Effector CD4-positive, alpha-beta T cell (primary cell): Measurements from ENCODE around the gene OGDHL.
"Not testable (repeated sequence)": the region's sequence is repeated elsewhere in the genome, so short reads cannot be mapped to it uniquely, and the experiment has no call there.

ENCODE experiments used
- DNase-seq: peaks from one replicate; pipeline ENCODE4 v3.0.0-alpha.2; 2020

The OGDHL gene

GRCh38 chr10:49738616-49739360 lies 23.3 kb downstream of the OGDHL start:
- no peak for DNase-seq

GRCh38 chr10:49737474-49738201 lies 24.5 kb downstream of the OGDHL start:
- DNase-seq: no peak

DNA sequence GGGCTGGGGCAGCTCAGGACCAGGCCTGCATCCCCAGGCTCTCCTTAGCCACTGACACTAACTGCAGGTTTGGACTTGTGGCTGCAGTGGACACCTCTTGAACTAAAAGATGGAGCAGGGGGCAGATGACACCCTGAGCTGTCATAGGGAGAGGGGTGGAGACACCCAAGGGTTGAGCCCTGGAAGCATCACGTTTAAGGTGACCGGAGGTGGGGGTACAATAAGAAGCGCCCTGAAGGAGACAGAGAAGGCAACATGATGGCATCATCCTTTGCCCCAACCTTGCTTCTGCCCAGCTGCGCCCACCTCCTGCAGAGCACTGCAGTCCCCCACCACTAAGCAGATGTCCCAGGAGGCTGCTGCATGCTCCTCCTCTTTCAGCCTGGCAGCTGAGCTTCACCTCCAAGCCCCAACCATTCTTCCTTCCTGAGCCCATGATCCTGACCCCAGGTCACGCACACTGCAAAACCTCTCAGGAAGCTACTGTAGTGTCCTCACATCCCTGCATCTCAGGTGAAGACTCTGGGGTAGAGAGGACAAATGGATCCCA lies 25.5 kb downstream of the OGDHL start:
- no peak for DNase-seq

DNA sequence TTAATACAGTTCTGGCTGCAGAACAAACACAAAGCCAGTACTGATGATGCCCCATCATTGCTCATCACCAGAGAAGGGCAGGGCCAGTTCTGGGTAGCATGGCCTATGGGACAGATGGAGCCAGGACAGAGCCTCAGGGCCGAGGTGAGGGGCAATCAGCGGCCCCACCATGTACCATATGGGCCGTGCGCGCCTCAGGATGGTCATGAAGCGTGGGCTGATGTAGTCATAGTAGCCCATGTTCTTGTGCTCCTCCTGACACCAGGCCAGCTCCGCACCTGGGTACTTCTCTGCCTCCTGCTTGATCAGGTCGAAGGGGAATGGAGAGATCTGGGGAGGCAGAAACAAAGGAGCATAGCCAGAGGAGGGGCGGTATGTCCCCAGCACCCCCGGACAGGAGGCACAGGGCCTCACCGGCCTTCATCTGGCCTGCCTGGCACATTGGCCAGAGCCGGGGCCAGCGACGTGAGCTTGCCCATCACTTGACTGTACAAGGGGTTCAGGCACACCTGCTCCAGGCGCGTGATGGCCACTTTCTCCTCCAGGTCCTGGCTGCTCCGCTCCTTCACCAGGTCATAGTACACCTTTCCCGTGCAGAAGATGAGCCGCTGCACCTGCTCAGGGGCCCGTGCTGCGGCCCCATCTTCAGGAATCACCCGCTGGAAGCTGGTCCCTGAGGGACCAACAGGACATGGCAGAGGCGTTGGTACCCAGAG lies 26.1 kb downstream of the OGDHL start:
- DNase-seq: no peak

DNA sequence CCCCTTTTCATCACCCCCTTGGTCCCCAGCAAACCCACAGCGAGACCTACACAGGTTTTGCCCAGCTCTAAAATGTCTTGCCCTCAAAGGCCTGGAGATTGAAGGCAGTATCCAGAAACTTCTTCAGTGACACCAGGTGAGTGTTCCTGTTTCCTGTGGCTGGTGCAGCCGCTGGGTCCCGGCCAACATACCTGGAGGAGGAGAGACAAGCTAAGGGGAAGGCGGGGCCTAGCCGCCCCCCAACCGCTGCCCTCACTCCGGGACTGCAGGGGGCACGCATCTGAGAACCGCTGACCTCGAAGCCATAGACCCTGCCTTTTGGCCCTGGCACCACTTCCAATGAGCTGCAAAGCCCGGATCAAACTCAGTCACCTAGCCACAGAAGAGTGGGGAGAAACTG lies 27.0 kb downstream of the OGDHL start:
- no peak for DNase-seq

DNA sequence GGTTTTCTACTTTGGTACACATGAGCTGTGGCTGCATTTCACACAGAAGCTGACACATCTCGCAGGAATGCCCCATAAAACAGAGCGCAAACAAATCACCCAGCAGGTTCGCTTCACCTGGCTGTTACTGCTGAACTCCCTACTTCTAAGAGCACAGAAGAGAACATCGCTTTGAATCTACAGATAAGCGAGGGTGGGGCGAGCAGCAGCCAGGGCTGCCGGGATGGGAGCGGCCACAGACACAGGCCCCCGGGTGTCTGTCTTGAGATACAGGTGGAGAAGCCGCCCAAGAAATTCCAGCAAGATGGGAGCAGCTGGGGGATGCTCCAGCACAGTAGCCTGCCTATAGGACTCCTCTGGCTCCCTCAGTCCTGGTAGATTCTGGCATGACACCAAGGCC lies 27.4 kb downstream of the OGDHL start:
- DNase-seq: no peak

- no peak for DNase-seq
These were observed 28.3 kb downstream of the OGDHL start for GRCh38 chr10:49733866-49734265.

DNA sequence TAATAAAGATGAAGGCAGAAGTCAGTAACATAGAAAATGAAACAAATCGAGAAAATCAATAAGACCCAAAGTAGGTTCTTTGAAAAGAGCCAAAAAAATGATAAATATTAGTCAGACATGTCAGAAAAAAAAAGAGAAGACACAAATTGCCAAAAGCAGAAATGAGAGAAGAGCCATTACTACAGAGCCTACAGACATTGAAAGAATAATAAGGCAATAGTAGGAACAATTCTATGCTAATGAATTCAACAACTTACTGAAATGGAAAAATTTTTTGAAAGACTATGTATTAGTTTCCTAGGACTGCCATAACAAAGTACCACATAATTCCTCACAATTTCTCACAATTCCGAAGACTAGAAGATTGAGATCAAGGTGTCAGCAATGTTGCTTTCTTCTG lies 35.5 kb downstream of the OGDHL start:
- DNase-seq: no peak

GRCh38 chr10:49715157-49715556 lies 47.0 kb downstream of the OGDHL start:
- not testable (repeated sequence) for DNase-seq

DNA sequence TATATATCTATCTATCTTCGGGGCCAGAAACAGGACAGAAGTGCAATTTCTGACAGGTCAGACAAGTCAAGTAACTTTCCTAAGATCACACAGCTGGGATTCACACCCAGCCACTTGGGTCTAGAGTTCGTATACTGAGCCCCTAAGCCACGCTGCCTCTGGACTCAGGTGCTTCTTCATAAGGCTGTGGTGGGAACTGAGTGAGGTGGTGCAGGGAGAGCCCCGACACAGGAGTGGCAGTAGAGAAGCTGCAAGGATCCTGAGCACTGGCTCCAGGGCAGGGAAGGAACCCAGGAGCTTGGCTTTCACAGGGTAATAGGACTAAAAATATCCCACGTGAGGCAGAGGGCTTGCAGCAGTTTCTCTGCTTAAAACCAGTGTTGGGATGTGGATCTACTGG lies 48.9 kb downstream of the OGDHL start:
- no peak for DNase-seq

GRCh38 chr10:49711481-49711880 lies 50.6 kb downstream of the OGDHL start:
- no peak for DNase-seq

GRCh38 chr10:49710966-49711365 lies 51.2 kb downstream of the OGDHL start:
- no peak for DNase-seq

- DNase-seq: no peak
These were observed 52.2 kb downstream of the OGDHL start for GRCh38 chr10:49709934-49710333.

- DNase-seq: no peak
These were observed 54.5 kb downstream of the OGDHL start for GRCh38 chr10:49707585-49707984.

GRCh38 chr10:49700997-49701396 lies 61.1 kb downstream of the OGDHL start:
- no peak for DNase-seq

GRCh38 chr10:49700211-49700610 lies 61.9 kb downstream of the OGDHL start:
- DNase-seq: no peak

GRCh38 chr10:49698679-49699078 lies 63.4 kb downstream of the OGDHL start:
- no peak for DNase-seq

- no peak for DNase-seq
These were observed 65.8 kb downstream of the OGDHL start for GRCh38 chr10:49696311-49696710.

DNA sequence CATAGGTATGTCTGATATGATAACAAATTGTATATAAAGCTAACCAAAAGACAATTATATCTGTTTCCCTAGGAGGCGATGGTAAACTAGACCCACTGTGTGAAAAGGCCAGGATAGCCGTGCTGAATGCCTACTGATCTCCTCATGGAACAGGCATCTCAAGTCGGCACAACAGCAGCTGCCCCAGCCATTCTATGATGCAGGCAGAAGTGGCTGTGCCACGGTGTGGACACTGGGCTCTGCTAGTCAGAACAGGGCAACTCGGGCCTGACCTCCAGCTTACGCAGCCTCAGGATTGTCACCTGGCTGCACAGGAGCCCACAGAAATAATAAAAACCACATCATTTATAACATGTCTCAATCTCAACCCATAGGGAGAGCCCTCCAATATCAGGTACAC lies 67.7 kb downstream of the OGDHL start:
- DNase-seq: no peak

- no peak for DNase-seq
These were observed 70.5 kb downstream of the OGDHL start for GRCh38 chr10:49691588-49691987.

DNA sequence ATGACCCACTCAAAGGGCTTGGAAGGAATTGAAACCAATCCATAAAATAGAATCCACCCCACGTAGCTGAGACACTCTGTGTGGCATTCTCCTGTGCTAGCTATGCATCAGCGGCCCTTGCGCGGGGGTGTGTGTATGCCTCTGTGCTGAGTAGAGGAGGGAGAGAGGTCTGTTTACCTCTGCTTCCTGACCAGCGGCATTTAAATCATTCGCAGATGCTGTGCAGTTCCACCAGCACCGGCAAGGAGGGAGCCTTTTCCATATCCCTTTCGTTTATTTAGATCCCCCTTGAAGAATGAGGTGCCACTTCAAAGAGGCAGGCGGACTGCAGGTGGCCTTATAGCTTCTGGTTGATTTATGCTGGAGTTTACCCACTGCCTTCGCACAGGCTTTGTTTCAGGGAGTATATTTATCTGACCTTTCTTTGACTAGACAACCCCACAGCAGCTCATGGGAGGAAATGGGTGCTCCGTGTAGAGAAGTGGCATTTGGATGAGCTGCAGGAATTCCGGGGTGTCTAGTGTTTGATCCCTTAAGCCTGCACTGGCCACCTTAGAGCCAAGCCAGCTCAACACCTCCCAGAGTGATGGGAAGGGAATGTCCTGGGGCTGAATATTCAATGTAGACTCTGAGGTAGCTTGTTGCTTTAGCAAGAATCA lies 71.3 kb downstream of the OGDHL start:
- no peak for DNase-seq

DNA sequence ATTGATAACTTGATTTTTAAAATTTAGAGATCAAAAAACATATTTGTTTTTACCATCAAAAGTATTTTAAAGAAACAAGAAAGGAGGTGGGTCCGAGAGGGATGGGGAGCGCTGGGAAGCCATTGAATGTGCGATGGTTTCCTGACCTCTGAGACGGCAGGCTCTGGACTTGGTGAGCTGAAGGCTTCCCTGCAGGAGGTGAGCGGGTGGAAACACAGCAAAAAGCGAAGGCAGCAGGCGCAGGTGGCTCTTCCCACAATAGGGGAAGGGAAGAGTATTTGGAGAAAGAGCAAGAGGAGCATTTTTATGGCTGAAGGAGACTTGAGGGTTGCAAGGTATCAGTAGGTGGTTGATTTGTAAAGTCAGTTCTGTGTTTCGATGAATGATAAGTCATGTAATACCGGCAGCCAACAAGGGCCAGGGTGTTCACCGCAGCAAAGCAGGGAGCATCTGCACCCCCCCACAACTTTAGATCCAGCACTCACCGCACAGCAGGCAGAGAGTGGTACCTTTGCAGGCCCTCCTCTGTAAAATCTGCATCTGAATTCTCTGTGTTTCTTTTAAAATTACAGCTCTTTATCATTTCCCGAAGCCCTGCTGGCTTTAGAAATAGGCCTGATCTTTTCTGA lies 72.1 kb downstream of the OGDHL start:
- DNase-seq: no peak

DNA sequence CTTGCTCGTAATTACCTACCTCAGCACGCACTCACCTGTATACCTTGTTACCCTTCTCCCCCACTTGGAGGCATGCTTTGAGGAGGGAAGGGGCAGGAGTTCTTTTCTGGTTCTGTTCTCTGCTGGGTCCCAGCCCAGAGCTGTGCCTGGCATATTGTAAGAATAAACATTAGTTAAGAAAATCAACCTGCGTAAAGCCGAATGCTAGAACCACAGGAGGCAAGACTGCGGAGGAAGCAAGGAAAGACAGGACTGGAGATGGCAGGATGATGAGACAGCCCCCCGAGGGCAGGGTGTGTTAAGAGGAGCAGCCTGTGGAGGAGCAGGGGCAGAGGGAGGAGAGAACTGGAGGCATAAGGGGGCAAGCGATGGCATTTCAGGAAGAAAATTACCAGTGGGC lies 73.2 kb downstream of the OGDHL start:
- no peak for DNase-seq
